HG03064 (cell line): ENCODE data around the gene MINAR2.

Experiments
- ATAC-seq: cut with Tn5 transposase; IDR thresholded peaks from one replicate; pipeline ENCODE4 v1.9.1; 2021; ENCODE audit warnings: low read depth; ENCODE audit not compliant: unreplicated experiment

The MINAR2 gene, protein sequence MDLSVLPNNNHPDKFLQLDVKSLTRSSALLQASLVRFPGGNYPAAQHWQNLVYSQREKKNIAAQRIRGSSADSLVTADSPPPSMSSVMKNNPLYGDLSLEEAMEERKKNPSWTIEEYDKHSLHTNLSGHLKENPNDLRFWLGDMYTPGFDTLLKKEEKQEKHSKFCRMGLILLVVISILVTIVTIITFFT

DNA sequence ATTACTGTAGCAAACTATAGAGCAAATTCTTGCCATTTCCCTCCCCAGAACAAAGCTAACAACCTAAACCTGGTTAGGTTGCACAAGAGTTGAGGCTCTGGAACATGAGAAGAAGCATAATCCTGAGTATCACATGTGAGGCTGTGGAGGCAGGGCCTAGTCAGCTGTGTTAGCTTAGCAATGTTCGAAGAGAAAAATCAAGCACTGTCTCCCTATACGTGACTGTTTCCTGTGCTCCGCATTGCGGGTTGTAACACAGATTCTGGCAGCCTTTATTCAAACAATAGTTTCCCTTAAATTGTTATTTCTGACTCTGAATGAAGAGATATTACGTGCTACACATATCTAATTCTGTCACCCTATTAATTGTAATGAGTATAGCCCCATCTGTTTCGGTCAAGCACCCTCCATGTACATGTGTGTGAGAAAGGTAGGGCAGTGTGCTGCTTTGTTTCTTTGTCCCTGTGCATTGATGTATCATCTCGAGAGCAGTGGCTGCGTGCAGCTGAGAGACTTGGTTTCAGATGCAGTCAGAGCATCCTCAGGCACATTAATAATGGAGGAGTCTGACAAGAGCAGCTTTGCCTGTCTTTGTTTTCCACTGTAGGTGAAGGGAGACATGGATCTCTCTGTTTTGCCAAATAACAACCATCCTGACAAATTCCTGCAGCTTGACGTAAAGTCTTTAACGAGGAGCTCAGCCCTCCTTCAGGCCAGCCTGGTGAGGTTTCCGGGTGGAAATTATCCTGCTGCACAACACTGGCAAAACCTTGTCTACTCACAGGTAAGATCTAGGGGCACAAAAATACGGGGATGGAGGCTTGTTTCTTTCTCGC, at the start of gene MINAR2:
Gene MINAR2 (plus strand): TSS at position 523 of the 836 bp plus-strand sequence. CDS start 97 bp downstream, at position 620.
- ATAC-seq = no peak

GRCh38 chr5:129698661-129699060, 49.2 kb upstream of the MINAR2 start:
- no peak for ATAC-seq

DNA sequence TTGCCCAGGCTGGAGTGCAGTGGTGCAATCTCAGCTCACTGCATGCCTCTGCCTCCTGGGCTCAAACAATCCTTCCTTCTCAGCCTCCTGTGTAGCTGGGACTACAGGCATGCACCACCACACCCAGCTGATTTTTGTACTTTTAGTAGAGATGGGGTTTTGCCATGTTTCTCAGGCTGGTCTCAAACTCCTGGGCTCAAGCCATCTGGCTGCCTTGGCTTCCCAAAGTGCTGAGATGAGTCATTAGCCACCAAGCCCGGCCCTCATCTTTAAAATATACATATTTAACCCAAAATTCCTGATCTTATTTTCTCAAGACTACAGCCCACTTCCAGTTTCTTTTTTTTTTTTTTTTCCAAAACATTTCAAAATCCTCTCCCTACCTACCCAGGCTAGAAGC, 31.7 kb upstream of the MINAR2 start:
- no peak for ATAC-seq

DNA sequence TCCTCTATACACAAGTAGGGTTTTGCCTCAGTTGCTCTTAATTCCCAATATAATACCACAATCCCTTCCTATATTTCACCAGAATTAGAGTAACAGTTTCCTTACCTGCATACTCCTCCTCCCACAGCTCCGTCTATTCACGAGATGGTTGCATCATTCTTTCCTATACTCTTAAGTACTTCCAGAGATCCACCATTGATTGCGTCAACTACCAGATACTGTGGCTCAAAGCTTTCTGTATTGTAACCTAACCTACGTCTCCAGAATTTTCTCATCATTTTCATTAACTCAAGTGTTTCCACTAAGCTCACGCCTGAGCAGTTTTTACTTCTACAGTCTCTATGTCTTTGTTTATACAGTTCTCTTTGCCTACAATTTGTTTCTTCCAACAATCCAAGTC, 31.2 kb upstream of the MINAR2 start:
- ATAC-seq = no peak

DNA sequence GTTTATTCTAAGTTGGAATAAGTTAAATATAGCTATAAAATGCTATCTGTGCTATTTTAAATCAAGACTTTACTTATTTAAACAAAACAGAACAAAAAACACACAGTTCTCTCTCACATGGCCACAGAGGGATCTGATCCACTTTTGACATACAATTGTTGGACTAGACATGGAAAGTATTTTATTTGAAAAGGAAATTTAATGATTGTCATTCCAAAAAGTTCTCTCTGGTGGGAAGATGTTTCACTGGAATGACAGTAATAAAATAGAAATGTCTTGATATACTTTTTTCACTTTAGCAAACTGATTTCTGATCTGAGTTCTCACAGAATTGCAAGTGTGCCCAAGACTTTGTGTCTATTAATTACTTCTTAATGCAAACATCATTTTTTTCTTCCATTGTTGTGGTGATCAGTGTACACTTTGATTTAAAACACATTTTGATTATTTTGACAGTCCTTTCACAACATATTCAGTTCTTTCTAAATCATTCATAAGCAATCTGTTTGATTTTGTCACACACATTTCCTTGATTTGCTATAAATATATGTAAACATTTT, 30.1 kb upstream of the MINAR2 start:
- no peak for ATAC-seq

DNA sequence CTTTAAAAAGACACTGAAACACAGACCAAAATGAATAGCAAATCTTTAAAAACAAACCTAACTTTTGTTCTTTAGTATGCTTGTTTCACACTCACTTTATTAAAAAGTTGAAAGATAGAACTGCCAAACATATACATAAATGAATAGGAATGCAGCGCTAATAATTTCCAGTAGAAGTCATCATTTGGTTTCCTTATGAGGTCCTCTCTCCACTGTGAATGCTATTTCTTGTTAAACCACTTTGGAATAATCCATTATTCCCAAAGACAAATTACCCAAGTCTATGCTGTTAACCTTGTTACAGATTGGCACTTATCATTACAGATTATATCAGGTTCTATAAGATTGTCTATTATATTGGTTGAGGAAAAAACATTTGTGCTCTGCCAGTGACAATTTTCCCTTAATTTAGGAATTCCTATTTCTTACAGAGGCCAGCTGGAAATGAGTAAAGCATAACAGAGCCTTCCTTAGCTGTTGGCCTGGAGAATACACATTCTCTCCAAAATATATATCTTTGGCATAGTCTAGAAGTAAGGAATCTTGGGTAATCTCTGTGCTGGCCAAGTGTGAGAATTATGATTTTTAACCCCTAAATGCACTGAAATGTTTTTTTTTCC, 29.3 kb upstream of the MINAR2 start:
- ATAC-seq = no peak

- ATAC-seq = no peak
These were observed 23.7 kb upstream of the MINAR2 start for GRCh38 chr5:129724222-129724621.

GRCh38 chr5:129724647-129725046, 23.2 kb upstream of the MINAR2 start:
- ATAC-seq = no peak

- no peak for ATAC-seq
These were observed 8.1 kb upstream of the MINAR2 start for GRCh38 chr5:129739773-129740172.

GRCh38 chr5:129743541-129744187, 4.2 kb upstream of the MINAR2 start:
- ATAC-seq = no peak

GRCh38 chr5:129745997-129746396, 1.9 kb upstream of the MINAR2 start:
- ATAC-seq = no peak

- ATAC-seq = no peak
These were observed 1.0 kb upstream of the MINAR2 start for GRCh38 chr5:129746876-129747275.

DNA sequence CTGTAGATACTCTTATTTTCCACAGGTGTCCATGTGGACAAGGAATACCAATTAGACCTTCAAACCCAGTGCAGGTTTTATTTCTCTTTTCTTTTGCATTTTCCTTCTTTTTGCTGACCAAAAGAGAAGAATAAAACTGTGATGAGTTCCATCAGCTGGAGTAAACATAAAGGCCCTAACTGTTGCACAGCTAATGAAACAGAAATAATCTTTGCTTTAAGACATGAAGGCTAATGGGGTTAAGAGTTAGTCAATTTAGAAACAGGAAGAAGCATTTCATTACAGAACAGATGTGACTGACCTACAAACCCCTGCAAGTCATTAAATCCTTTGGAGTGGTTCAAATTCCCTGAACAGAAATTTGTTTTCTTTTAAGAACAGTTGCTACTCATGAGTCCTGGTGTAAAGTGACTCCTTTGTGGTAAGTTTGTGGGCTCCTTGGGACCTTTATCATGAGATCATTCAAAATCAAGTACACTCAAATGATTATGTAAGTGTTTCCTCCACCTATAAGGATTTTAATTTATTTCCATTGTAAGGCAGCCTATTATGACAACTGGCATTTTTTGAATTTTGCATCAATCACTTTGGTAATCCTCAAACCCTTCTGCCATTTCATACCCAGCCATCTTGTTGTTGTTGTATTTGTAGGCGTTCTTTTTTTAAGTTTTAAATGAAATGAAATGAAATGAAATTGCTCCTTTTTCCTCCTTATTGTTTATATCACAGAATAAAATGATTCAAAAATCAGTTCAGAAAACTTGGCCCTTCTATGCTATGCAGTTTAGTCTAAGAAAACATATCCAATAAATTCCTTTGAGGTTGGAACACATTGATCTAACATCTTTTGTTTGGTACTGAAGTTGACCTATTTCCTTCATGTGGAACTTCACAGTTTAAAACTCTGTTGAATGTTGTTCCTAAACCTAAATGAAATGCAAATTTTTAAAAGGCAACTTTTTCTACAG, 1.3 kb downstream of the MINAR2 start:
- ATAC-seq = no peak

DNA sequence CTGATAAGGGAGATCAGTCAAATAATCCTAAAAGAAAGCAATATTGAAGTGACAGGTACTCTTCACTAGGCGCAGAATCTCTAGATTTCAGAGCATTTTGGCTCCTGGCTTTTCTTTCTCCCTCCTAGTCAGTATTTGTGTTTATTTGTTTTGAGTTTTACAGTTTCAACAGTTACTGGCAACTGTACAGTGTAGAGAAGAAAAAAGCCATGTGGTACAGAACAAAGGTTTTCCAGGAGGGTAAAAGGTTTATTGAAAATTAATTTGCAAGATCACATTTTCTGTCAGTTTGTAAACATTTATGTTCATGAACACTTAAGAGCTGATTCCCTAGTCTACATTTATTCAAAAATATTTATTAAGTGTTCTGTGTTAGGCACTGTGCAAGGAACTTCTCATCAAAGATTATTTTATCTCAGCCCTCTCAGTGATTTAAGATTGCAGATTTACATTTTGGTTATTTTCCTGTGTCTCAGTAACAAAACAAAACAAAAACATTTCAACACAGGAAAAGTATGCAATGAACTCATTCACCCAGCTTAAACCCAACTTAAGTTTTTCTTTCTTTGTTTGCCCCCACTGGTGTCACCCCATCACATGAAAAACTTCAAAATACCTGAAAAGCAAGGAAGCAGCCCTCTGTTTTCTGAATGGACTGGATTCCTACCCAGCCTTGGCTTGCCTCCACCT, 12.9 kb downstream of the MINAR2 start:
- no peak for ATAC-seq

- no peak for ATAC-seq
These were observed 15.8 kb downstream of the MINAR2 start for GRCh38 chr5:129763651-129764050.

- no peak for ATAC-seq
These were observed 18.9 kb downstream of the MINAR2 start for GRCh38 chr5:129766798-129767197.

DNA sequence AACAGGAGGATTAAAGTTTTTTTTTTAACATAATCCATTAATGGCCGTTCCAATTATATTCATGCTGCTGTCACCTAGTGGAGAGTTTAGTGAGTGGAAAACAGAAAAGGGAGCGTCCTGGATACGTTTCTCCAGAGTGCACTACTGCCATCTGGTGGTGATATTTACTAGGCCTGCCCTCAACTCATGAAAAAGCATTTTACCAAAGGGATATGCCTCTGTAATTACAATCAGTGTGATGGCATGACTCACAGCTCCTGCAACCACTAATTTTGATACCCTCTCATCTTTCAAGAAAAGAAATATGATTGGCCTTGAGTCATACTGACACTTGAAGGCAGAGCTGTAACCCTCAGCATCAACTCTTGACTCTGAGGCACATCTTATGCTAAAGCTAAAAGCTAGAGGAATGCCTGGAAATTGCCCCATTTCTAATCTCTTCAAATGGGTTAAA, 20.1 kb downstream of the MINAR2 start:
- peak; percentile 84 for ATAC-seq

DNA sequence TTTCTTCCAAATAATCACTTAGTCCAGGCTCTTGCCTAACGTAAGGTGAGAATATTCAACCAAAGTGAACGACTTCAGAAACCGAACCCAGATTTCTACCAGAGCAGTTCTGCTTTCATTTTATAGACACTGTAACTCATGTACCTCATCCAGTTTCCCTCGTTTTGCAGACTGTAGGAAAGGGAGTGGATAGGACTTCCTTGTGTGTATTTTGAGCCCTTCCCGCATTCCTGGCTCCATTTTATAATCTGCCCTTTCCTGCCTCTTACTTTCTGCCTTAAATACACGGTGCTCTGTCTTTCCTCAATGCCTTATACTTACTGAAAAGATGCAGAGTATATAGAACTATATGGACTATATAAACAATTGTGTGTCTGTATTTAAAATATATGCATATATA, 20.8 kb downstream of the MINAR2 start:
- no peak for ATAC-seq
